ENCODE results near the gene C2CD4C.
"Not testable (repeated sequence)": the region's sequence is repeated elsewhere in the genome, so short reads cannot be mapped to it uniquely, and the experiment has no call there.

The C2CD4C gene

GRCh38 chr19:412356-413355, 3.7 kb upstream of the C2CD4C start:
- Histone ChIP-seq H3K4me2 (ENCODE audit: low read length) (no peak overlapping the region), H3K79me2 (ENCODE audit: low read length) (no peaks in the 10 kb centered on the region), H2AFZ (ENCODE audit: low read depth, low read length) (no peak overlapping the region), H3K4me3 (ENCODE audit: low read length) (no peak overlapping the region), H3K27me3 (ENCODE audit: low read depth, low read length) (no peaks in the 10 kb centered on the region), H3K9ac (ENCODE audit: low read length) (no peak overlapping the region), H3K9me3 (ENCODE audit: insufficient read depth, low read length) (no peaks in the 10 kb centered on the region), H3K4me1 (ENCODE audit: low read length) (no peaks in the 10 kb centered on the region), H3K36me3 (replicated peaks; ENCODE audit: low read depth, low read length) (no peaks in the 10 kb centered on the region), H3K27ac (ENCODE audit: low read length) (no peak overlapping the region), H4K20me1 (ENCODE audit: insufficient read depth, low read length) (no peaks in the 10 kb centered on the region)
- TF ChIP-seq, protein P1, sequence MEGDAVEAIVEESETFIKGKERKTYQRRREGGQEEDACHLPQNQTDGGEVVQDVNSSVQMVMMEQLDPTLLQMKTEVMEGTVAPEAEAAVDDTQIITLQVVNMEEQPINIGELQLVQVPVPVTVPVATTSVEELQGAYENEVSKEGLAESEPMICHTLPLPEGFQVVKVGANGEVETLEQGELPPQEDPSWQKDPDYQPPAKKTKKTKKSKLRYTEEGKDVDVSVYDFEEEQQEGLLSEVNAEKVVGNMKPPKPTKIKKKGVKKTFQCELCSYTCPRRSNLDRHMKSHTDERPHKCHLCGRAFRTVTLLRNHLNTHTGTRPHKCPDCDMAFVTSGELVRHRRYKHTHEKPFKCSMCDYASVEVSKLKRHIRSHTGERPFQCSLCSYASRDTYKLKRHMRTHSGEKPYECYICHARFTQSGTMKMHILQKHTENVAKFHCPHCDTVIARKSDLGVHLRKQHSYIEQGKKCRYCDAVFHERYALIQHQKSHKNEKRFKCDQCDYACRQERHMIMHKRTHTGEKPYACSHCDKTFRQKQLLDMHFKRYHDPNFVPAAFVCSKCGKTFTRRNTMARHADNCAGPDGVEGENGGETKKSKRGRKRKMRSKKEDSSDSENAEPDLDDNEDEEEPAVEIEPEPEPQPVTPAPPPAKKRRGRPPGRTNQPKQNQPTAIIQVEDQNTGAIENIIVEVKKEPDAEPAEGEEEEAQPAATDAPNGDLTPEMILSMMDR (IDR thresholded peaks at IDR 0.05; ENCODE audit: low read depth, low read length) = no peak
- TF ChIP-seq EZH2phosphoT487 (IDR thresholded peaks at IDR 0.05; ENCODE audit: low read depth) = no peak

DNA sequence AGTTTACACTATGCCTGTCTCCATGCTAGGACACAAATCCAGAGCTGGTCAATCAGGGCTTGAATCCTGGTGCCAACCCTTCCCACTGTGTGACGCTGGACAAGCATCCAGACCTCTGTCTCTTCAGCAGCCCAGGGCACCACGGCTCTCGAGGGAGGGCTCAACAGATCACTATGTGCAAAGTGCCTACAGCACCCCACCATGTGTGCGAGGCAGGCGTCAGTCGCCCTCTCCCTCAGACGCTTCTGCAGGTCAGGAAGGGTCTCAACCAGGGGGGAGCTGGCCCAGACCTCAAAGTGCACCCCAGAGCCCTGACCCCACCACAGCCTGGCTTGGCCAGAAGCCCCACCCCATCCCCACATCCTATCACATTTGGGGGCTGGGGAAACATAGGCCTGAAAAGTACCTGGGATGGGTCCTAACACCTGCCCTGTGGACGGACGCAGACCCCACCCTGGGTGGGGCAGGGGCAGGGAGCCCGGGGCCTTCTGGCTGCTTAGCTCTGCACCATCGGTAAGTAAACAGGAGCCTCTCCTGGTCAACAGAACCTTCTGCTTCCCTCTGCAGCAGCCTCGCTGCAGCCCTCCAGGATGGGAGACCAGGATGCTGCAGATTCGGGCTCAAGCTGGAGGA, 2.9 kb upstream of the C2CD4C start:
- no peaks in the 10 kb centered on the region for H4K20me1 ChIP-seq (ENCODE audit: insufficient read depth, low read length)
- TF ChIP-seq EZH2phosphoT487 (IDR thresholded peaks at IDR 0.05; ENCODE audit: low read depth) = no peak
- TF ChIP-seq, protein P1 (IDR thresholded peaks at IDR 0.05; ENCODE audit: low read depth, low read length) = no peak
- H2AFZ ChIP-seq (ENCODE audit: low read depth, low read length) = no peak overlapping the region
- H3K4me1 ChIP-seq (ENCODE audit: low read length) = no peaks in the 10 kb centered on the region
- H3K79me2 ChIP-seq (ENCODE audit: low read length) = no peaks in the 10 kb centered on the region
- no peaks in the 10 kb centered on the region for H3K9me3 ChIP-seq (ENCODE audit: insufficient read depth, low read length)
- no peaks in the 10 kb centered on the region for H3K36me3 ChIP-seq (replicated peaks; ENCODE audit: low read depth, low read length)
- no peak overlapping the region for H3K9ac ChIP-seq (ENCODE audit: low read length)
- no peak overlapping the region for H3K27ac ChIP-seq (ENCODE audit: low read length)
- H3K4me2 ChIP-seq (ENCODE audit: low read length) = no peak overlapping the region
- no peak overlapping the region for H3K4me3 ChIP-seq (ENCODE audit: low read length)
- H3K27me3 ChIP-seq (ENCODE audit: low read depth, low read length) = no peaks in the 10 kb centered on the region

DNA sequence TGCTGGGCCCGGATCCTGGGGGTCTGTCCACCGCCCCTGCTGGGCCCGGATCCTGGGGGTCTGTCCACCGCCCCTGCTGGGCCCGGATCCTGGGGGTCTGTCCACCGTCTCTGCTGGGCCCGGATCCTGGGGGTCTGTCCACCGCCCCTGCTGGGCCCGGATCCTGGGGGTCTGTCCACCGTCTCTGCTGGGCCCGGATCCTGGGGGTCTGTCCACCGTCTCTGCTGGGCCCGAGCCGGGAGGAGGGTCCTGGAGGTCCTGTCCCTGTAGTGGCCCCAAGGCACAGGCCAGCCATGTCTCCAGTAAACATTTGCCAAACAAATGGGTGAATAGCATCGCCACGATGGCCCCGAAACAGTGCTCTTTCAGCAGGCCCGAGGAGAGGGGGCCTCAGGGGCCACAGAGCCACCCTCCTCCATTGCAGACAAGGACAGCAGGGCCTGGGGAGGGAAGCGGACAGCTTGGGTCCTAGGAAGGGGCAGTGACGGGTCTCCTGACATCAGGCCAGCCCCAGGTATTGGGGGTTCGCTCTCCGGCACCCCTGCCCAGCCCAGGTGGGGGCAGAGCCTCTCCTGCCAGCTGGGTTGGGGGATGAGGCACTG, 2.3 kb upstream of the C2CD4C start:
- H3K9me3 ChIP-seq (ENCODE audit: insufficient read depth, low read length); H3K4me3 ChIP-seq (ENCODE audit: low read length); H4K20me1 ChIP-seq (ENCODE audit: insufficient read depth, low read length); H3K27me3 ChIP-seq (ENCODE audit: low read depth, low read length); H3K36me3 ChIP-seq (replicated peaks; ENCODE audit: low read depth, low read length); H3K9ac ChIP-seq (ENCODE audit: low read length); H3K27ac ChIP-seq (ENCODE audit: low read length); H3K4me2 ChIP-seq (ENCODE audit: low read length); H3K79me2 ChIP-seq (ENCODE audit: low read length); H3K4me1 ChIP-seq (ENCODE audit: low read length); H2AFZ ChIP-seq (ENCODE audit: low read depth, low read length): not testable (repeated sequence)

DNA sequence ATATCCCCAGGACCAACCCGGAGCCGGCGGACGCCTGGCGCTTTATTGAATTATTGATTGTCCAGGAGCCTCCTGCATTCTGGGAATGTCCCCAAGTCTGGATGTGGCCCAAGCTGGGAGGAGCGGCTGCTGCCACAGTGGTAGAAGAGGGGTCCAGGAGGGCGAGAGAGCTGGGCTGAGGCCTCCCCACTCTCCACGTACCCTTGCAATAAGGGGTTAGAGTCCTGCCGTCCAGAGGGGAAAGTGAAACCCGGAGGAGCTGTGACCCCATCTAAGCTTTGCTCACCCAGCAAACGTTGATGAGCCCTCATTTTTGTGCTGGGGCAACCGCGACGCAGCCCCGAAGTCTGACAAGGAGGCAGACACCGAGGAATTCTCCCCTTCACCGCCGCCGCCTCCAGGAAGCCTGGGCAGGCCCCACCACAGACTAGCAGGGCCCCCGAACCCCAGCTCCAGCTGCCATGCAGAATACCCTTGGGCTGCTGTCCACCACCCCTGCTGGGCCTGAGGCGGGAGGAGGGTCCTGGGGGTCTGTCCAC, 1.4 kb upstream of the C2CD4C start:
- H3K79me2 ChIP-seq (ENCODE audit: low read length) = no peaks in the 10 kb centered on the region

More for the DNA sequence above, 1.4 kb upstream of the C2CD4C start:
- no peaks in the 10 kb centered on the region for H3K9me3 ChIP-seq (ENCODE audit: insufficient read depth, low read length)
- no peaks in the 10 kb centered on the region for H3K36me3 ChIP-seq (replicated peaks; ENCODE audit: low read depth, low read length)
- H4K20me1 ChIP-seq (ENCODE audit: insufficient read depth, low read length) = no peaks in the 10 kb centered on the region
- no peaks in the 10 kb centered on the region for H3K27me3 ChIP-seq (ENCODE audit: low read depth, low read length)
- H2AFZ ChIP-seq (ENCODE audit: low read depth, low read length) = no peak overlapping the region
- H3K9ac ChIP-seq (ENCODE audit: low read length) = no peak overlapping the region
- no peak overlapping the region for H3K4me3 ChIP-seq (ENCODE audit: low read length)
- TF ChIP-seq, protein P1 (IDR thresholded peaks at IDR 0.05; ENCODE audit: low read depth, low read length) = no peak
- no peak for TF ChIP-seq EZH2phosphoT487 (IDR thresholded peaks at IDR 0.05; ENCODE audit: low read depth)
- no peak overlapping the region for H3K27ac ChIP-seq (ENCODE audit: low read length)
- H3K4me1 ChIP-seq (ENCODE audit: low read length) = no peaks in the 10 kb centered on the region
- no peak overlapping the region for H3K4me2 ChIP-seq (ENCODE audit: low read length)

Data from OCI-LY3 (cell line).